Panc1 (cell line): Measurements from ENCODE around the gene CBLN1. TPM values are rescaled to one million over a fixed set of nuclear protein-coding genes. Genes with fewer than 3 reads are reported as not detected.

Experiments used
- ATAC-seq: fragments of 200-7000 bp; cut with Tn5 transposase; 2 replicates; pipeline ENCODE4 v1.9.1; 2020; ENCODE audit warnings: mild to moderate bottlenecking, moderate library complexity
- BruUV-seq: library from RNA; stranded (reverse); fragments of 400-500 nt; replicated peaks from 2 replicates; lab custom pipeline; 2021; lab: Mats Ljungman, UMichigan
- CTCF ChIA-PET: fragments of 300-600 bp; sonication (Branson Sonifier 250); formaldehyde crosslinking; loops from one replicate; lab custom pipeline; 2022; ENCODE audit warnings: antibody characterized with exemption; lab: Charles Lee
- POLR2A ChIA-PET: fragments of 300-600 bp; sonication (Branson Sonifier 250); formaldehyde crosslinking; loops from one replicate; lab custom pipeline; 2022; ENCODE audit warnings: antibody characterized with exemption; lab: Charles Lee
- DNase-seq: peaks from one replicate; pipeline ENCODE4 v3.0.0-alpha.2; 2010; ENCODE audit warnings: low read depth, low spot score
- H3K27ac ChIP-seq: 2 replicates; pipeline ENCODE4 v1.5.1; 2011; ENCODE audit warnings: mild to moderate bottlenecking, low read length, inconsistent platforms
- H3K27me3 ChIP-seq: fragments of 200-500 bp; sonication (Bioruptor generic); 2 replicates; pipeline ENCODE4 v1.6.0; 2014; ENCODE audit warnings: low read length, inconsistent platforms; ENCODE audit not compliant: control insufficient read depth, insufficient read depth
- H3K36me3 ChIP-seq: fragments of 200-500 bp; sonication (Bioruptor generic); 2 replicates; pipeline ENCODE4 v1.5.1; 2014; ENCODE audit warnings: inconsistent platforms, mild to moderate bottlenecking, low read length, moderate library complexity; ENCODE audit not compliant: control insufficient read depth, insufficient read depth
- H3K4me1 ChIP-seq: 2 replicates; pipeline ENCODE4 v1.5.1; 2011; ENCODE audit warnings: inconsistent platforms, mild to moderate bottlenecking, low read length, moderate library complexity; ENCODE audit not compliant: control insufficient read depth, insufficient read depth
- H3K4me3 ChIP-seq, 2 experiments: 2 replicates each; pipeline ENCODE4 v1.5.1; 2011 to 2012; ENCODE audit warnings: low read depth in 2 of 2, low read length in 2 of 2, mild to moderate bottlenecking in 2 of 2, inconsistent platforms in 1 of 2, moderate library complexity in 1 of 2
- H3K9me3 ChIP-seq: fragments of 200-500 bp; sonication (Bioruptor generic); 2 replicates; pipeline ENCODE4 v1.5.1; 2014; ENCODE audit warnings: low read depth, mild to moderate bottlenecking, inconsistent platforms, low read length, moderate library complexity; ENCODE audit not compliant: control insufficient read depth, insufficient read depth
- CTCF ChIP-seq: fragments of 450-650 bp; IDR thresholded peaks from 2 replicates; pipeline ENCODE4 v1.5.1; 2017; ENCODE audit warnings: mild to moderate bottlenecking
- POLR2AphosphoS5 ChIP-seq: IDR thresholded peaks from 2 replicates; pipeline ENCODE4 v1.6.1; 2012; ENCODE audit warnings: mild to moderate bottlenecking, low read depth, low read length, moderate library complexity
- REST ChIP-seq, 2 experiments: IDR thresholded peaks; 2 replicates each; pipeline ENCODE4 v1.6.1; 2011 to 2012; ENCODE audit warnings: low read depth in 2 of 2, control low read depth in 1 of 2, low read length in 1 of 2, mild to moderate bottlenecking in 1 of 2, moderate library complexity in 1 of 2; ENCODE audit not compliant: insufficient read depth in 1 of 2
- SIN3A ChIP-seq: IDR thresholded peaks from 2 replicates; pipeline ENCODE4 v1.6.1; 2012; ENCODE audit warnings: low read depth, mild to moderate bottlenecking, low read length, moderate library complexity, borderline replicate concordance; ENCODE audit not compliant: insufficient read depth
- TCF7L2 ChIP-seq: IDR thresholded peaks from 2 replicates; pipeline ENCODE4 v1.6.1; 2011; ENCODE audit warnings: mild to moderate bottlenecking, low read depth, low read length, inconsistent platforms
- in situ Hi-C: cut with HindIII; loops from 2 replicates; pipeline ENCODE4 v1.10.0; 2016; ENCODE audit warnings: low sequenced_read_pairs, low pct_unique_long_range_greater_than_20kb
- intact Hi-C: fragments of 100-400 bp; cut with micrococcal nuclease; formaldehyde crosslinking; loops from one replicate; pipeline ENCODE4 v1.10.0; 2022; ENCODE audit not compliant: unreplicated experiment
- total RNA-seq: library from RNA; stranded (reverse); gene quantifications from one replicate; pipeline ENCODE4 v1.2.1, GENCODE V29; 2021; ENCODE audit not compliant: unreplicated experiment

CBLN1 gene
- total RNA-seq, 1 experiment from 2014 or later: not detected

- POLR2A ChIA-PET: no interaction called here
- TF ChIP-seq REST (IDR thresholded peaks at IDR 0.05; ENCODE audit: insufficient read depth in 1 of 2, low read depth in 2 of 2, low read length in 1 of 2): no peak
- Histone ChIP-seq H3K4me3 (no peak overlapping the region), H3K4me1 (no peaks in the 10 kb centered on the region), H3K9me3 (no peaks in the 10 kb centered on the region), H3K27ac (no peak overlapping the region), H3K36me3 (no peaks in the 10 kb centered on the region), H3K27me3 (no peaks in the 10 kb centered on the region; the same call in 1 of the 2 replicates)
- ATAC-seq: no peak
- DNase-seq: no peak
- in situ Hi-C loops (no loop called here), intact Hi-C loops (no loop called here)
- CTCF ChIA-PET: no interaction called here
- BruUV-seq: no TSS peak
Measured at GRCh38 chr16:49278944-49279725, 2.5 kb downstream of the CBLN1 start.

DNA sequence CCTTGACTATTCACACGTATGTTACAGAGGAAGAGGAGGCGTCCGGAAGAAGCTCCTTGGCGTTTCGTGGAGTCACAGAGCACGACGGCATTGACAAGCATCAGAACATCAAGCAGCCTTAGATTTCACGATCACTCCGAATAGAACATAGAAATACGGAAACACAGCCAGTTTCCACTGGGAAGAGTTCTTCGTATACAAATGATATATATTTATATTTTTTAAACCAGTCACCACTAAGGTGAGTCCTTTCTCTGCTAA is 3.1 kb downstream of the CBLN1 start:
- H3K4me1 ChIP-seq: no peaks in the 10 kb centered on the region
- no peaks in the 10 kb centered on the region for H3K9me3 ChIP-seq
- no TSS peak for BruUV-seq
- H3K36me3 ChIP-seq: no peaks in the 10 kb centered on the region
- TF ChIP-seq REST (IDR thresholded peaks at IDR 0.05; ENCODE audit: insufficient read depth in 1 of 2, low read depth in 2 of 2, low read length in 1 of 2) (no peak), TCF7L2 (no peak), POLR2AphosphoS5 (no peak), CTCF (no peak), SIN3A (no peak)
- POLR2A ChIA-PET: no interaction called here
- CTCF ChIA-PET: no interaction called here
- intact Hi-C loops (no loop called here), in situ Hi-C loops (no loop called here)
- DNase-seq: no peak
- H3K27ac ChIP-seq: no peak overlapping the region
- H3K27me3 ChIP-seq: no peaks in the 10 kb centered on the region; the same call in 1 of the 2 replicates
- ATAC-seq: no peak
- H3K4me3 ChIP-seq: no peak overlapping the region
